NCI-H345 treated with DMSO at 0.1 percent for 48 hours (cell line): Measurements from ENCODE around the gene ADARB2.

Source experiments
- DNase-seq: peaks from one replicate; lab custom pipeline; 2025; ENCODE audit not compliant: unreplicated experiment; lab: John Stamatoyannopoulos, UW

ADARB2 gene

GRCh38 chr10:1508096-1508495, 229.2 kb downstream of the ADARB2 start:
- DNase-seq: no peak

- DNase-seq: no peak
These were observed 229.9 kb downstream of the ADARB2 start for GRCh38 chr10:1507436-1507835.

- DNase-seq: no peak
These were observed 232.4 kb downstream of the ADARB2 start for GRCh38 chr10:1504940-1505339.

GRCh38 chr10:1504286-1504685, 233.0 kb downstream of the ADARB2 start:
- no peak for DNase-seq

GRCh38 chr10:1502451-1502850, 234.9 kb downstream of the ADARB2 start:
- no peak for DNase-seq

- no peak for DNase-seq
These were observed 237.9 kb downstream of the ADARB2 start for GRCh38 chr10:1499359-1499957.

GRCh38 chr10:1498746-1499358, 238.5 kb downstream of the ADARB2 start:
- no peak for DNase-seq

GRCh38 chr10:1495915-1496517, 241.3 kb downstream of the ADARB2 start:
- DNase-seq: no peak

- DNase-seq: no peak
These were observed 244.7 kb downstream of the ADARB2 start for GRCh38 chr10:1492641-1493040.

GRCh38 chr10:1491901-1492300, 245.4 kb downstream of the ADARB2 start:
- no peak for DNase-seq

- DNase-seq: no peak
These were observed 247.5 kb downstream of the ADARB2 start for GRCh38 chr10:1489801-1490200.

GRCh38 chr10:1488970-1489548, 248.3 kb downstream of the ADARB2 start:
- no peak for DNase-seq

GRCh38 chr10:1486841-1487687, 250.3 kb downstream of the ADARB2 start:
- DNase-seq: no peak

- DNase-seq: no peak
These were observed 252.0 kb downstream of the ADARB2 start for GRCh38 chr10:1485357-1485756.

- DNase-seq: no peak
These were observed 253.5 kb downstream of the ADARB2 start for GRCh38 chr10:1483826-1484225.

- DNase-seq: no peak
These were observed 254.1 kb downstream of the ADARB2 start for GRCh38 chr10:1483246-1483645.

- no peak for DNase-seq
These were observed 259.7 kb downstream of the ADARB2 start for GRCh38 chr10:1477578-1477977.

GRCh38 chr10:1476455-1476803, 260.9 kb downstream of the ADARB2 start:
- DNase-seq: no peak

GRCh38 chr10:1475771-1476454, 261.4 kb downstream of the ADARB2 start:
- DNase-seq: no peak

GRCh38 chr10:1475098-1475591, 262.2 kb downstream of the ADARB2 start:
- no peak for DNase-seq
